Measurements from ENCODE around the gene LRRC46. TPM values are rescaled to one million over a fixed set of nuclear protein-coding genes. Genes with fewer than 3 reads are reported as not detected.

The LRRC46 gene
- polyA plus RNA-seq, 3 donors: 0.12 to 0.65 (median 0.22) TPM

DNA sequence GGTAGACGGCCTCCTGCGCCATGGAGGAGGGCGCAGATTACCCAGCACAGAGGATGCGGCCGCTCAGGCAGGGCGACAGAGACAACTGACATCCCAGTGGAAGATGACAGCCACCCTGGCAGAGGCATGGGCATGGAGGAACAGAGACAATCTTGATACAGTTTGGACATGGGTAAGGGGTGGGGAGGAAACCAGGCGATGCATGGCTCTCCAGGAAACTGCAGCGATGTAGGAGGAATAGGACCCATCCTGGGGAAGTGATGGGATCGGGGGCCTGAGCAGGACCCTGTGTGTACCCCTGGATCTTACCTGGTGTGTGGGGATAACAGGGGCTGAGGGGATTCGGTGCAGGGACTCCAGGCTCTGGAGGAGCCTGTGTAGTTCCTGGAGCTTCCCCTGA lies 14.5 kb upstream of the LRRC46 start:
- no peak overlapping the region for H3K9ac ChIP-seq (ENCODE audit: insufficient read depth, low read length, poor library complexity, severe bottlenecking)
- WGBS (ENCODE audit: insufficient coverage): 98% methylated on average over 9 of the region's 10 CpGs

DNA sequence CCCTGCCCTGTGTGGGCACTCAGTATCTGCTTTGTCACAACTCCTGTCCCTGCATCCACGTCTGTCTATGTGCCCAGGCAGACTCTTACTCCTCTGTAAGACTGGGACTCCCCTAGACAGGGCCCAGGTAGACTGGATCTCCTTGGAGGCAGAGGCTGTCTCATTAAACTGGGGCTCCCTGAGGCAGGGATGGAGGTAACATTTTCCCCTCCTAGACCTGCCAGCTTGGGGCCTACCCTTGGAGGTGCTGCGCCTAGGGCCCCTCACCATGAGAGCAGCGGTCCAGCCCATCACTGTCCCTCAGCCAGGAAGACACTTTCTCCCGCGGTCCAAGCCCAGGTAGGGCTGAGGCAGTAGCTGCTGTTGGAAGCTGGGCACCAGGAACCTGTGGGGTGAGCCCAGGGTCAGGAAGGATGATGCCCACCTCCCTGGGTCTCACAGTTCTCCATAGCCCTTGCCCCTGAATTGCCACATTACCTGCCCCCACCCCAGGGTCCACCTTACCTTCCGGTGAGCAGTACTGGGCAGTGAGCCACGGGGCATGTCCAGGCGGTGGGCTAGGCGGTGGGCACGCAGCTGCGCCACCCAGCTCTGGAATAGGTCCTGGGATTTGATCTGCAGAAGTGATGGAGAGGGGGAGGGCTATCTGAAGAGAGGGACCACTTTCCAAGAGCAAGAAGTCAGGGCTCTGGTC lies 13.3 kb upstream of the LRRC46 start:
- Mint-ChIP-seq H3K27ac (no peak overlapping the region), H3K27me3 (ENCODE audit: low read depth in 3 of 3) (no peaks in the 10 kb centered on the region), H3K4me1 (peaks cover 29% of the 10 kb centered on the region), H3K9me3 (no peaks in the 10 kb centered on the region), H3K36me3 (peaks cover 45 to 52% of the 10 kb centered on the region in 2 donors), H3K4me3 (no peak overlapping the region)
- intact Hi-C loops (cut with micrococcal nuclease): no loop called here
- Histone ChIP-seq H3K27ac (ENCODE audit: low read depth in 1 of 2, low read length in 2 of 2) (no peak overlapping the region), H3K4me3 (replicated peaks in 1 of 3; ENCODE audit: low read depth in 2 of 3, low read length in 3 of 3) (no peak overlapping the region), H3K4me1 (ENCODE audit: control insufficient read depth in 1 of 2, insufficient read depth in 2 of 2, low read length in 2 of 2) (peaks cover 22 to 25% of the 10 kb centered on the region in 2 donors), H3K9ac (ENCODE audit: insufficient read depth, low read length, poor library complexity, severe bottlenecking) (no peak overlapping the region), H2AFZ (ENCODE audit: insufficient read depth, low read depth, low read length, poor library complexity, severe bottlenecking) (no peak overlapping the region), H3K36me3 (replicated peaks in 1 of 2; ENCODE audit: control insufficient read depth in 1 of 2, insufficient read depth in 2 of 2, low read length in 2 of 2) (peaks cover 51 to 65% of the 10 kb centered on the region in 2 donors), H3K9me3 (replicated peaks in 1 of 2; ENCODE audit: control insufficient read depth in 1 of 2, insufficient read depth in 1 of 2, low read length in 2 of 2) (no peaks in the 10 kb centered on the region), H3K79me2 (ENCODE audit: insufficient read depth, low read length) (peaks cover 8% of the 10 kb centered on the region), H3K4me2 (replicated peaks; ENCODE audit: extremely low read depth, low read length, poor library complexity, severe bottlenecking) (no peak overlapping the region), H4K20me1 (ENCODE audit: insufficient read depth, low read length) (no peaks in the 10 kb centered on the region), H3K27me3 (ENCODE audit: control insufficient read depth in 2 of 2, insufficient read depth in 2 of 2, low read length in 2 of 2) (no peaks in the 10 kb centered on the region)
- 97% methylated on average over 6 of the region's 11 CpGs for WGBS (ENCODE audit: insufficient coverage)
- no peak for DNase-seq
- TF ChIP-seq, protein P1, sequence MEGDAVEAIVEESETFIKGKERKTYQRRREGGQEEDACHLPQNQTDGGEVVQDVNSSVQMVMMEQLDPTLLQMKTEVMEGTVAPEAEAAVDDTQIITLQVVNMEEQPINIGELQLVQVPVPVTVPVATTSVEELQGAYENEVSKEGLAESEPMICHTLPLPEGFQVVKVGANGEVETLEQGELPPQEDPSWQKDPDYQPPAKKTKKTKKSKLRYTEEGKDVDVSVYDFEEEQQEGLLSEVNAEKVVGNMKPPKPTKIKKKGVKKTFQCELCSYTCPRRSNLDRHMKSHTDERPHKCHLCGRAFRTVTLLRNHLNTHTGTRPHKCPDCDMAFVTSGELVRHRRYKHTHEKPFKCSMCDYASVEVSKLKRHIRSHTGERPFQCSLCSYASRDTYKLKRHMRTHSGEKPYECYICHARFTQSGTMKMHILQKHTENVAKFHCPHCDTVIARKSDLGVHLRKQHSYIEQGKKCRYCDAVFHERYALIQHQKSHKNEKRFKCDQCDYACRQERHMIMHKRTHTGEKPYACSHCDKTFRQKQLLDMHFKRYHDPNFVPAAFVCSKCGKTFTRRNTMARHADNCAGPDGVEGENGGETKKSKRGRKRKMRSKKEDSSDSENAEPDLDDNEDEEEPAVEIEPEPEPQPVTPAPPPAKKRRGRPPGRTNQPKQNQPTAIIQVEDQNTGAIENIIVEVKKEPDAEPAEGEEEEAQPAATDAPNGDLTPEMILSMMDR (IDR thresholded peaks at IDR 0.05): no peak

More for the DNA sequence above, 14.5 kb upstream of the LRRC46 start:
- peaks cover 0 to 2% (median 0%) of the 10 kb centered on the region in 3 donors for H3K27me3 Mint-ChIP-seq (ENCODE audit: low read depth in 3 of 3)
- DNase-seq: no peak
- Histone ChIP-seq H3K4me3 (replicated peaks in 1 of 3; ENCODE audit: low read depth in 2 of 3, low read length in 3 of 3) (no peak overlapping the region), H2AFZ (ENCODE audit: insufficient read depth, low read depth, low read length, poor library complexity, severe bottlenecking) (no peak overlapping the region), H3K9me3 (replicated peaks in 1 of 2; ENCODE audit: control insufficient read depth in 1 of 2, insufficient read depth in 1 of 2, low read length in 2 of 2) (no peaks in the 10 kb centered on the region), H3K4me2 (replicated peaks; ENCODE audit: extremely low read depth, low read length, poor library complexity, severe bottlenecking) (no peak overlapping the region), H3K4me1 (ENCODE audit: control insufficient read depth in 1 of 2, insufficient read depth in 2 of 2, low read length in 2 of 2) (peaks cover 14 to 18% of the 10 kb centered on the region in 2 donors), H4K20me1 (ENCODE audit: insufficient read depth, low read length) (no peaks in the 10 kb centered on the region), H3K79me2 (ENCODE audit: insufficient read depth, low read length) (peaks cover 8% of the 10 kb centered on the region), H3K27ac (ENCODE audit: low read depth in 1 of 2, low read length in 2 of 2) (no peak overlapping the region), H3K27me3 (ENCODE audit: control insufficient read depth in 2 of 2, insufficient read depth in 2 of 2, low read length in 2 of 2) (no peaks in the 10 kb centered on the region), H3K36me3 (replicated peaks in 1 of 2; ENCODE audit: control insufficient read depth in 1 of 2, insufficient read depth in 2 of 2, low read length in 2 of 2) (peaks cover 59 to 73% of the 10 kb centered on the region in 2 donors)
- H3K27ac Mint-ChIP-seq: peak overlapping the region in 2 of 7 donors; percentile 31 to 38
- H3K36me3 Mint-ChIP-seq: peaks cover 55 to 62% of the 10 kb centered on the region in 2 donors
- H3K4me1 Mint-ChIP-seq: peaks cover 22% of the 10 kb centered on the region
- no peaks in the 10 kb centered on the region for H3K9me3 Mint-ChIP-seq
- TF ChIP-seq, protein P1 (IDR thresholded peaks at IDR 0.05): no peak
- H3K4me3 Mint-ChIP-seq: no peak overlapping the region
- intact Hi-C loops (cut with micrococcal nuclease): no loop called here
